GM21786 (cell line): ENCODE data around the gene ERC2.
"Not testable (repeated sequence)": the region's sequence is repeated elsewhere in the genome, so short reads cannot be mapped to it uniquely, and the experiment has no call there.

Experiments
- ATAC-seq: cut with Tn5 transposase; IDR thresholded peaks from one replicate; pipeline ENCODE4 v1.9.1; 2021; ENCODE audit not compliant: unreplicated experiment

ERC2 gene

GRCh38 chr3:56081246-56081645 is 387.0 kb downstream of the ERC2 start:
- no peak for ATAC-seq

- no peak for ATAC-seq
These were observed 391.5 kb downstream of the ERC2 start for GRCh38 chr3:56076746-56077145.

GRCh38 chr3:56075089-56075488 is 393.2 kb downstream of the ERC2 start:
- ATAC-seq, result no peak

- no peak for ATAC-seq
These were observed 398.5 kb downstream of the ERC2 start for GRCh38 chr3:56069766-56070165.

- ATAC-seq, result not testable (repeated sequence)
These were observed 401.9 kb downstream of the ERC2 start for GRCh38 chr3:56066405-56066804.

GRCh38 chr3:56064684-56065083 is 403.6 kb downstream of the ERC2 start:
- no peak for ATAC-seq

- no peak for ATAC-seq
These were observed 407.0 kb downstream of the ERC2 start for GRCh38 chr3:56061279-56061626.

- ATAC-seq, result no peak
These were observed 407.6 kb downstream of the ERC2 start for GRCh38 chr3:56060521-56061278.

GRCh38 chr3:56059731-56060130 is 408.5 kb downstream of the ERC2 start:
- no peak for ATAC-seq

- ATAC-seq, result no peak
These were observed 412.3 kb downstream of the ERC2 start for GRCh38 chr3:56055951-56056350.

GRCh38 chr3:56055546-56055945 is 412.7 kb downstream of the ERC2 start:
- ATAC-seq, result no peak

GRCh38 chr3:56054844-56055243 is 413.4 kb downstream of the ERC2 start:
- ATAC-seq, result no peak

GRCh38 chr3:56053727-56054126 is 414.5 kb downstream of the ERC2 start:
- no peak for ATAC-seq

- no peak for ATAC-seq
These were observed 416.1 kb downstream of the ERC2 start for GRCh38 chr3:56052188-56052587.

GRCh38 chr3:56051052-56051451 is 417.2 kb downstream of the ERC2 start:
- ATAC-seq, result no peak

- no peak for ATAC-seq
These were observed 419.3 kb downstream of the ERC2 start for GRCh38 chr3:56048946-56049345.

GRCh38 chr3:56048331-56048730 is 419.9 kb downstream of the ERC2 start:
- no peak for ATAC-seq

GRCh38 chr3:56042326-56042951 is 425.8 kb downstream of the ERC2 start:
- ATAC-seq, result no peak

GRCh38 chr3:56025326-56025725 is 442.9 kb downstream of the ERC2 start:
- no peak for ATAC-seq

GRCh38 chr3:56023546-56023945 is 444.7 kb downstream of the ERC2 start:
- no peak for ATAC-seq

GRCh38 chr3:56022619-56023018 is 445.6 kb downstream of the ERC2 start:
- no peak for ATAC-seq

GRCh38 chr3:56019490-56020146 is 448.6 kb downstream of the ERC2 start:
- ATAC-seq, result no peak
